ENCODE results near the gene SMC2.
A peak's percentile ranks its signal among the peaks of the same experiment; 100 is the strongest.

Gene SMC2

GRCh38 chr9:104085525-104085924 is 8.6 kb upstream of the SMC2 start:
- H3K4me1 ChIP-seq (ENCODE audit: control insufficient read depth, insufficient read depth, low read length) = no peaks in the 10 kb centered on the region
- no peak overlapping the region for H3K4me2 ChIP-seq (ENCODE audit: low read length)
- no peak overlapping the region for H3K9ac ChIP-seq (ENCODE audit: low read depth, low read length)
- no peaks in the 10 kb centered on the region for H3K36me3 ChIP-seq (ENCODE audit: insufficient read depth, low read length)
- no peak overlapping the region for H3K4me3 ChIP-seq (ENCODE audit: low read length)
- H3K9me3 ChIP-seq (replicated peaks; ENCODE audit: low read length) = no peaks in the 10 kb centered on the region
- no peaks in the 10 kb centered on the region for H3K27me3 ChIP-seq (ENCODE audit: control insufficient read depth, insufficient read depth, low read length)

- H3K4me2 ChIP-seq (ENCODE audit: low read length) = no peak overlapping the region
- H3K27me3 ChIP-seq (ENCODE audit: control insufficient read depth, insufficient read depth, low read length) = no peaks in the 10 kb centered on the region
- peaks cover 5% of the 10 kb centered on the region for H3K4me1 ChIP-seq (ENCODE audit: control insufficient read depth, insufficient read depth, low read length)
- no peak overlapping the region for H3K4me3 ChIP-seq (ENCODE audit: low read length)
- no peak overlapping the region for H3K9ac ChIP-seq (ENCODE audit: low read depth, low read length)
- no peaks in the 10 kb centered on the region for H3K9me3 ChIP-seq (replicated peaks; ENCODE audit: low read length)
- H3K36me3 ChIP-seq (ENCODE audit: insufficient read depth, low read length) = no peaks in the 10 kb centered on the region
Observed at GRCh38 chr9:104087894-104088293, 6.2 kb upstream of the SMC2 start.

- H3K9ac ChIP-seq (ENCODE audit: low read depth, low read length) = no peak overlapping the region
- no peaks in the 10 kb centered on the region for H3K36me3 ChIP-seq (ENCODE audit: insufficient read depth, low read length)
- no peak overlapping the region for H3K4me3 ChIP-seq (ENCODE audit: low read length)
- no peaks in the 10 kb centered on the region for H3K27me3 ChIP-seq (ENCODE audit: control insufficient read depth, insufficient read depth, low read length)
- peaks cover 8% of the 10 kb centered on the region for H3K4me1 ChIP-seq (ENCODE audit: control insufficient read depth, insufficient read depth, low read length)
- H3K4me2 ChIP-seq (ENCODE audit: low read length) = no peak overlapping the region
- no peaks in the 10 kb centered on the region for H3K9me3 ChIP-seq (replicated peaks; ENCODE audit: low read length)
Observed at GRCh38 chr9:104088416-104088815, 5.7 kb upstream of the SMC2 start.

GRCh38 chr9:104090578-104090977 is 3.5 kb upstream of the SMC2 start:
- Histone ChIP-seq H3K4me3 (ENCODE audit: low read length) (no peak overlapping the region), H3K4me1 (ENCODE audit: control insufficient read depth, insufficient read depth, low read length) (peaks cover 13% of the 10 kb centered on the region), H3K4me2 (ENCODE audit: low read length) (no peak overlapping the region), H3K9me3 (replicated peaks; ENCODE audit: low read length) (no peaks in the 10 kb centered on the region), H3K27me3 (ENCODE audit: control insufficient read depth, insufficient read depth, low read length) (no peaks in the 10 kb centered on the region), H3K36me3 (ENCODE audit: insufficient read depth, low read length) (no peaks in the 10 kb centered on the region), H3K9ac (ENCODE audit: low read depth, low read length) (no peak overlapping the region)

GRCh38 chr9:104091116-104091515 is 3.0 kb upstream of the SMC2 start:
- no peak overlapping the region for H3K4me3 ChIP-seq (ENCODE audit: low read length)
- H3K9ac ChIP-seq (ENCODE audit: low read depth, low read length) = no peak overlapping the region
- H3K36me3 ChIP-seq (ENCODE audit: insufficient read depth, low read length) = no peaks in the 10 kb centered on the region
- H3K4me1 ChIP-seq (ENCODE audit: control insufficient read depth, insufficient read depth, low read length) = peaks cover 14% of the 10 kb centered on the region
- no peaks in the 10 kb centered on the region for H3K27me3 ChIP-seq (ENCODE audit: control insufficient read depth, insufficient read depth, low read length)
- no peak overlapping the region for H3K4me2 ChIP-seq (ENCODE audit: low read length)
- no peaks in the 10 kb centered on the region for H3K9me3 ChIP-seq (replicated peaks; ENCODE audit: low read length)

- Histone ChIP-seq H3K9me3 (replicated peaks; ENCODE audit: low read length) (no peaks in the 10 kb centered on the region), H3K27me3 (ENCODE audit: control insufficient read depth, insufficient read depth, low read length) (no peaks in the 10 kb centered on the region), H3K9ac (ENCODE audit: low read depth, low read length) (no peak overlapping the region), H3K36me3 (ENCODE audit: insufficient read depth, low read length) (no peaks in the 10 kb centered on the region), H3K4me2 (ENCODE audit: low read length) (no peak overlapping the region), H3K4me3 (ENCODE audit: low read length) (no peak overlapping the region), H3K4me1 (ENCODE audit: control insufficient read depth, insufficient read depth, low read length) (peaks cover 14% of the 10 kb centered on the region)
Observed at GRCh38 chr9:104091708-104092107, 2.4 kb upstream of the SMC2 start.

GRCh38 chr9:104092192-104092591 is 1.9 kb upstream of the SMC2 start:
- Histone ChIP-seq H3K4me1 (ENCODE audit: control insufficient read depth, insufficient read depth, low read length) (peaks cover 14% of the 10 kb centered on the region), H3K9ac (ENCODE audit: low read depth, low read length) (no peak overlapping the region), H3K9me3 (replicated peaks; ENCODE audit: low read length) (no peaks in the 10 kb centered on the region), H3K4me2 (ENCODE audit: low read length) (no peak overlapping the region), H3K27me3 (ENCODE audit: control insufficient read depth, insufficient read depth, low read length) (no peaks in the 10 kb centered on the region), H3K4me3 (ENCODE audit: low read length) (no peak overlapping the region), H3K36me3 (ENCODE audit: insufficient read depth, low read length) (no peaks in the 10 kb centered on the region)

GRCh38 chr9:104092875-104093600 is 1.1 kb upstream of the SMC2 start:
- no peaks in the 10 kb centered on the region for H3K9me3 ChIP-seq (replicated peaks; ENCODE audit: low read length)
- peak overlapping the region; percentile 94 for H3K9ac ChIP-seq (ENCODE audit: low read depth, low read length)
- H3K4me1 ChIP-seq (ENCODE audit: control insufficient read depth, insufficient read depth, low read length) = peaks cover 14% of the 10 kb centered on the region
- H3K27me3 ChIP-seq (ENCODE audit: control insufficient read depth, insufficient read depth, low read length) = no peaks in the 10 kb centered on the region
- H3K4me2 ChIP-seq (ENCODE audit: low read length) = peak overlapping the region; percentile 84
- H3K4me3 ChIP-seq (ENCODE audit: low read length) = peak overlapping the region; percentile 86
- no peaks in the 10 kb centered on the region for H3K36me3 ChIP-seq (ENCODE audit: insufficient read depth, low read length)

- H3K36me3 ChIP-seq (ENCODE audit: insufficient read depth, low read length) = no peaks in the 10 kb centered on the region
- H3K4me3 ChIP-seq (ENCODE audit: low read length) = peak overlapping the region; percentile 86
- H3K9ac ChIP-seq (ENCODE audit: low read depth, low read length) = peak overlapping the region; percentile 94
- no peaks in the 10 kb centered on the region for H3K9me3 ChIP-seq (replicated peaks; ENCODE audit: low read length)
- no peaks in the 10 kb centered on the region for H3K27me3 ChIP-seq (ENCODE audit: control insufficient read depth, insufficient read depth, low read length)
- peaks cover 14% of the 10 kb centered on the region for H3K4me1 ChIP-seq (ENCODE audit: control insufficient read depth, insufficient read depth, low read length)
- H3K4me2 ChIP-seq (ENCODE audit: low read length) = peak overlapping the region; percentile 84
Observed at GRCh38 chr9:104094534-104095015, 466 bp downstream of the SMC2 start.

GRCh38 chr9:104099630-104100029 is 5.5 kb downstream of the SMC2 start:
- Histone ChIP-seq H3K4me3 (ENCODE audit: low read length) (no peak overlapping the region), H3K4me1 (ENCODE audit: control insufficient read depth, insufficient read depth, low read length) (peaks cover 7% of the 10 kb centered on the region), H3K27me3 (ENCODE audit: control insufficient read depth, insufficient read depth, low read length) (no peaks in the 10 kb centered on the region), H3K4me2 (ENCODE audit: low read length) (no peak overlapping the region), H3K9me3 (replicated peaks; ENCODE audit: low read length) (no peaks in the 10 kb centered on the region), H3K36me3 (ENCODE audit: insufficient read depth, low read length) (peaks cover 35% of the 10 kb centered on the region), H3K9ac (ENCODE audit: low read depth, low read length) (no peak overlapping the region)

- Histone ChIP-seq H3K9me3 (replicated peaks; ENCODE audit: low read length) (no peaks in the 10 kb centered on the region), H3K4me2 (ENCODE audit: low read length) (no peak overlapping the region), H3K9ac (ENCODE audit: low read depth, low read length) (no peak overlapping the region), H3K27me3 (ENCODE audit: control insufficient read depth, insufficient read depth, low read length) (no peaks in the 10 kb centered on the region), H3K36me3 (ENCODE audit: insufficient read depth, low read length) (peaks cover 58% of the 10 kb centered on the region), H3K4me3 (ENCODE audit: low read length) (no peak overlapping the region), H3K4me1 (ENCODE audit: control insufficient read depth, insufficient read depth, low read length) (no peaks in the 10 kb centered on the region)
Observed at GRCh38 chr9:104104360-104104759, 10.3 kb downstream of the SMC2 start.

- H3K9me3 ChIP-seq (replicated peaks; ENCODE audit: low read length) = no peaks in the 10 kb centered on the region
- peaks cover 37% of the 10 kb centered on the region for H3K36me3 ChIP-seq (ENCODE audit: insufficient read depth, low read length)
- no peaks in the 10 kb centered on the region for H3K4me1 ChIP-seq (ENCODE audit: control insufficient read depth, insufficient read depth, low read length)
- no peak overlapping the region for H3K4me3 ChIP-seq (ENCODE audit: low read length)
- H3K4me2 ChIP-seq (ENCODE audit: low read length) = no peak overlapping the region
- no peak overlapping the region for H3K9ac ChIP-seq (ENCODE audit: low read depth, low read length)
- no peaks in the 10 kb centered on the region for H3K27me3 ChIP-seq (ENCODE audit: control insufficient read depth, insufficient read depth, low read length)
Observed at GRCh38 chr9:104107799-104108198, 13.7 kb downstream of the SMC2 start.

Measured in skeletal muscle satellite cell (primary cell).